ENCODE measurements around the gene ATG7.

GRCh38 chr3:11576453-11576852, 304.3 kb downstream of the ATG7 start:
- no peak for TF ChIP-seq CTCF (IDR thresholded peaks at IDR 0.05)
- TF ChIP-seq POLR2A (IDR thresholded peaks at IDR 0.05): no peak
